HEK293 (cell line): Measurements from ENCODE around the gene KCTD10.

ENCODE experiments used
- CTCF ChIA-PET: fragments of 350-600 bp; formaldehyde crosslinking; extraction: SDS; loops from one replicate; lab custom pipeline; 2021; ENCODE audit warnings: antibody characterized with exemption; lab: Yijun Ruan, JAX
- POLR2A ChIA-PET: fragments of 300-600 bp; formaldehyde crosslinking; extraction: SDS; loops from one replicate; lab custom pipeline; 2020; ENCODE audit warnings: antibody characterized with exemption, inconsistent platforms; lab: Yijun Ruan, JAX
- H3K27ac ChIP-seq: fragments of 200-500 bp; sonication (Bioruptor generic); 2 replicates; pipeline ENCODE4 v1.5.1; 2014; ENCODE audit warnings: low read depth, low read length, control low read depth, inconsistent platforms; ENCODE audit errors: extremely low read depth
- H3K36me3 ChIP-seq, 2 experiments: fragments of 200-500 bp in 1 of 2; sonication (Bioruptor generic) in 1 of 2; 1 replicate in 1 of 2; 2 replicates in 1 of 2; pipeline ENCODE4 v1.5.1; 2014 to 2017; ENCODE audit warnings: inconsistent platforms in 2 of 2, low read length in 2 of 2; ENCODE audit not compliant: control insufficient read depth in 2 of 2, insufficient read depth in 1 of 2
- H3K4me1 ChIP-seq: fragments of 200-500 bp; sonication (Bioruptor generic); 2 replicates; pipeline ENCODE4 v1.5.1; 2014; ENCODE audit warnings: mild to moderate bottlenecking, low read length, inconsistent platforms; ENCODE audit not compliant: control insufficient read depth, insufficient read depth
- H3K4me3 ChIP-seq: 2 replicates; pipeline ENCODE4 v1.5.1; 2011; ENCODE audit warnings: low read depth, mild to moderate bottlenecking, control low read depth, low read length, moderate library complexity
- H3K9me3 ChIP-seq: fragments of 200-500 bp; sonication (Bioruptor generic); 2 replicates; pipeline ENCODE4 v1.5.1; 2014; ENCODE audit warnings: low read depth, low read length, inconsistent platforms; ENCODE audit not compliant: control insufficient read depth, insufficient read depth
- KLF1 ChIP-seq: fragments of 450-650 bp; formaldehyde crosslinking; IDR thresholded peaks from 2 replicates; pipeline ENCODE4 v1.5.1; 2016; ENCODE audit warnings: missing biosample characterization, missing genetic modification characterization
- KLF10 ChIP-seq: fragments of 450-650 bp; IDR thresholded peaks from 2 replicates; pipeline ENCODE4 v1.5.1; 2018; ENCODE audit warnings: missing biosample characterization, mild to moderate bottlenecking, missing genetic modification characterization
- KLF9 ChIP-seq: fragments of 450-650 bp; formaldehyde crosslinking; IDR thresholded peaks from 2 replicates; pipeline ENCODE4 v1.5.1; 2016; ENCODE audit warnings: missing biosample characterization, missing genetic modification characterization, low read depth
- MZF1 ChIP-seq: fragments of 450-650 bp; formaldehyde crosslinking; IDR thresholded peaks from 2 replicates; pipeline ENCODE4 v1.5.1; 2017; ENCODE audit warnings: missing biosample characterization, missing genetic modification characterization, borderline replicate concordance
- SETDB1 ChIP-seq: IDR thresholded peaks from one replicate; pipeline ENCODE4 v1.6.1; 2017; ENCODE audit warnings: mild to moderate bottlenecking, low read length, moderate library complexity, mixed read lengths; ENCODE audit not compliant: insufficient read length
- ZBTB1 ChIP-seq: fragments of 450-650 bp; formaldehyde crosslinking; IDR thresholded peaks from 2 replicates; pipeline ENCODE4 v1.5.1; 2016; ENCODE audit warnings: missing biosample characterization, missing genetic modification characterization
- ZBTB21 ChIP-seq: fragments of 450-650 bp; formaldehyde crosslinking; IDR thresholded peaks from 2 replicates; pipeline ENCODE4 v1.5.1; 2017; ENCODE audit warnings: missing biosample characterization, missing genetic modification characterization
- ZEB2 ChIP-seq: fragments of 450-650 bp; formaldehyde crosslinking; IDR thresholded peaks from 2 replicates; pipeline ENCODE4 v1.5.1; 2016; ENCODE audit warnings: missing biosample characterization, missing genetic modification characterization
- ZNF114 ChIP-seq: fragments of 450-650 bp; formaldehyde crosslinking; IDR thresholded peaks from 2 replicates; pipeline ENCODE4 v1.5.0; 2017; ENCODE audit warnings: missing biosample characterization, missing genetic modification characterization
- ZNF274 ChIP-seq, 2 experiments: fragments of 200-500 bp in 1 of 2; fragments of 450-650 bp in 1 of 2; sonication (Bioruptor generic) in 1 of 2; formaldehyde crosslinking in 1 of 2; IDR thresholded peaks; 2 replicates each; pipeline versions ENCODE4 v1.5.1 to v1.6.1; 2014 to 2016; ENCODE audit warnings: borderline replicate concordance in 1 of 2, inconsistent platforms in 1 of 2, low read length in 1 of 2, missing biosample characterization in 1 of 2, missing genetic modification characterization in 1 of 2
- ZNF404 ChIP-seq: fragments of 450-650 bp; formaldehyde crosslinking; IDR thresholded peaks from 2 replicates; pipeline ENCODE4 v1.5.1; 2017; ENCODE audit warnings: missing biosample characterization, missing genetic modification characterization
- ZNF416 ChIP-seq: fragments of 450-650 bp; formaldehyde crosslinking; IDR thresholded peaks from 2 replicates; pipeline ENCODE4 v1.5.1; 2016; ENCODE audit warnings: missing biosample characterization, missing genetic modification characterization
- ZNF561 ChIP-seq: fragments of 450-650 bp; IDR thresholded peaks from 2 replicates; pipeline ENCODE4 v1.5.1; 2018; ENCODE audit warnings: missing biosample characterization, missing genetic modification characterization, borderline replicate concordance
- ZNF624 ChIP-seq: fragments of 450-650 bp; formaldehyde crosslinking; IDR thresholded peaks from 2 replicates; pipeline ENCODE4 v1.5.1; 2017; ENCODE audit warnings: missing biosample characterization, missing genetic modification characterization
- ZNF629 ChIP-seq: fragments of 450-650 bp; formaldehyde crosslinking; IDR thresholded peaks from 2 replicates; pipeline ENCODE4 v1.5.1; 2017; ENCODE audit warnings: missing biosample characterization, missing genetic modification characterization
- ZNF664 ChIP-seq: fragments of 450-650 bp; formaldehyde crosslinking; IDR thresholded peaks from 2 replicates; pipeline ENCODE4 v1.5.1; 2016; ENCODE audit warnings: missing biosample characterization, missing genetic modification characterization
- ZNF768 ChIP-seq: fragments of 450-650 bp; formaldehyde crosslinking; IDR thresholded peaks from 2 replicates; pipeline ENCODE4 v1.5.1; 2018; ENCODE audit warnings: missing biosample characterization, mild to moderate bottlenecking, missing genetic modification characterization
- TF ChIP-seq, protein P1 (sequence below): fragments of 450-650 bp; formaldehyde crosslinking; IDR thresholded peaks from 2 replicates; pipeline ENCODE4; 2016; ENCODE audit warnings: missing biosample characterization, missing genetic modification characterization
- TF ChIP-seq, protein P2 (sequence below): fragments of 450-650 bp; formaldehyde crosslinking; IDR thresholded peaks from 2 replicates; pipeline ENCODE4 v1.5.1; 2016; ENCODE audit warnings: missing biosample characterization, missing genetic modification characterization
- TF ChIP-seq, protein P3 (sequence below): fragments of 450-650 bp; formaldehyde crosslinking; conservative IDR thresholded peaks from 2 replicates; pipeline ENCODE4 v1.5.1; 2016; ENCODE audit warnings: low read depth, missing biosample characterization, missing genetic modification characterization

The KCTD10 gene

DNA sequence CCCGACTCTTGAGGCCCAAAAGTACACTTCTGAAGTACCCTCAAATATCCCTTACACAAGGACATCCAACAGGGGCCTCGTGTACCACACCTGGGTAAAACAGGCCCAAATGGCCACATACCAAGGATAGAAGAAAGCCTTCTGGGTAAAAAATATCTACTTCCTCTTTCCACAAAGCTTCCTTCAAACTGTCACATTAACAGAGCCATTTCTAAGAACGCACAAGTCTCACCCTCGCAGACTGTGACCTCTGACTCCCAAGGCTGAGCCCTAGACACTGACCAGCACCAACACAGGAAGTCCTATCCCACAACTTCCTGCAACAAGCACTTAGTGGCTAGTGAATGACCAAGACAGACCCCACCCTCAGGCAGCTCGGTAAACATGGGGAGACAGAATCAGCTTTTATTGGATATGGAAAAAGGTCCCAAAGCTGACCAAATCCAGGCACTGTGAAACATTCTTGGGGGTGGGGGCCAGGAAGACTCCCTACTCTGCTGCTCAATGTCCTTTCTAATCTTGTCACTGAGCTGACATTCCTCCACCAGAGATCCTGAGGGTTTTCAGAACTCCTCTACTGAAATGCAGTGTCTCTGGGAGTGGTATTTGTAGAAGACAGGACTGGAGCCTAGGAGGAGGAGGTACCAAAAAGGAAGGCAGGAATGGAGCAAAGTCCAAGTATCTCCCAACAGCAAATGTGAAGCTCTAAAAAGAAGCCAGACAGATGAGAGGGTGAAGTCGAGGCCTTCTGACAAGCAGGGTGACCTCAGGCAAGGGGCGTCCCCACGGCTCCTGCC, 15.9 kb downstream of the KCTD10 start:
- no peak for TF ChIP-seq ZBTB21 (tag by site-specific recombination)
- no peak for TF ChIP-seq ZBTB1 (tag by site-specific recombination)
- no peak for TF ChIP-seq KLF10 (tag by site-specific recombination)
- no peak for TF ChIP-seq ZNF664 (tag by site-specific recombination)
- no peak for TF ChIP-seq ZNF624 (tag by site-specific recombination)
- TF ChIP-seq KLF1 (tag by site-specific recombination), result no peak
- no peak for TF ChIP-seq ZNF629 (tag by site-specific recombination)
- TF ChIP-seq ZNF274 (IDR thresholded peaks at IDR 0.05; ENCODE audit: low read length), result no peak
- no peak for TF ChIP-seq ZNF274 (tag by site-specific recombination; IDR thresholded peaks at IDR 0.05; ENCODE audit: borderline replicate concordance)
- TF ChIP-seq ZNF768, result no peak
- TF ChIP-seq, protein P1, sequence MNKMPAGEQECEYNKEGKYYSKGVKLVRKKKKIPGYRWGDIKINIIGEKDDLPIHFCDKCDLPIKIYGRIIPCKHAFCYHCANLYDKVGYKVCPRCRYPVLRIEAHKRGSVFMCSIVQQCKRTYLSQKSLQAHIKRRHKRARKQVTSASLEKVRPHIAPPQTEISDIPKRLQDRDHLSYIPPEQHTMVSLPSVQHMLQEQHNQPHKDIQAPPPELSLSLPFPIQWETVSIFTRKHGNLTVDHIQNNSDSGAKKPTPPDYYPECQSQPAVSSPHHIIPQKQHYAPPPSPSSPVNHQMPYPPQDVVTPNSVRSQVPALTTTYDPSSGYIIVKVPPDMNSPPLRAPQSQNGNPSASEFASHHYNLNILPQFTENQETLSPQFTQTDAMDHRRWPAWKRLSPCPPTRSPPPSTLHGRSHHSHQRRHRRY (tag by site-specific recombination), result no peak
- TF ChIP-seq ZNF416 (tag by site-specific recombination), result no peak
- TF ChIP-seq ZNF114 (tag by site-specific recombination), result no peak
- no peak for TF ChIP-seq ZNF561 (tag by site-specific recombination)
- no peak for TF ChIP-seq SETDB1
- TF ChIP-seq ZNF404, result no peak
- no peak for TF ChIP-seq MZF1 (tag by site-specific recombination)
- TF ChIP-seq, protein P2, sequence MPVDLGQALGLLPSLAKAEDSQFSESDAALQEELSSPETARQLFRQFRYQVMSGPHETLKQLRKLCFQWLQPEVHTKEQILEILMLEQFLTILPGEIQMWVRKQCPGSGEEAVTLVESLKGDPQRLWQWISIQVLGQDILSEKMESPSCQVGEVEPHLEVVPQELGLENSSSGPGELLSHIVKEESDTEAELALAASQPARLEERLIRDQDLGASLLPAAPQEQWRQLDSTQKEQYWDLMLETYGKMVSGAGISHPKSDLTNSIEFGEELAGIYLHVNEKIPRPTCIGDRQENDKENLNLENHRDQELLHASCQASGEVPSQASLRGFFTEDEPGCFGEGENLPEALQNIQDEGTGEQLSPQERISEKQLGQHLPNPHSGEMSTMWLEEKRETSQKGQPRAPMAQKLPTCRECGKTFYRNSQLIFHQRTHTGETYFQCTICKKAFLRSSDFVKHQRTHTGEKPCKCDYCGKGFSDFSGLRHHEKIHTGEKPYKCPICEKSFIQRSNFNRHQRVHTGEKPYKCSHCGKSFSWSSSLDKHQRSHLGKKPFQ (tag by site-specific recombination), result no peak
- TF ChIP-seq ZEB2 (tag by site-specific recombination), result no peak
- no peak for TF ChIP-seq KLF9
- TF ChIP-seq, protein P3, sequence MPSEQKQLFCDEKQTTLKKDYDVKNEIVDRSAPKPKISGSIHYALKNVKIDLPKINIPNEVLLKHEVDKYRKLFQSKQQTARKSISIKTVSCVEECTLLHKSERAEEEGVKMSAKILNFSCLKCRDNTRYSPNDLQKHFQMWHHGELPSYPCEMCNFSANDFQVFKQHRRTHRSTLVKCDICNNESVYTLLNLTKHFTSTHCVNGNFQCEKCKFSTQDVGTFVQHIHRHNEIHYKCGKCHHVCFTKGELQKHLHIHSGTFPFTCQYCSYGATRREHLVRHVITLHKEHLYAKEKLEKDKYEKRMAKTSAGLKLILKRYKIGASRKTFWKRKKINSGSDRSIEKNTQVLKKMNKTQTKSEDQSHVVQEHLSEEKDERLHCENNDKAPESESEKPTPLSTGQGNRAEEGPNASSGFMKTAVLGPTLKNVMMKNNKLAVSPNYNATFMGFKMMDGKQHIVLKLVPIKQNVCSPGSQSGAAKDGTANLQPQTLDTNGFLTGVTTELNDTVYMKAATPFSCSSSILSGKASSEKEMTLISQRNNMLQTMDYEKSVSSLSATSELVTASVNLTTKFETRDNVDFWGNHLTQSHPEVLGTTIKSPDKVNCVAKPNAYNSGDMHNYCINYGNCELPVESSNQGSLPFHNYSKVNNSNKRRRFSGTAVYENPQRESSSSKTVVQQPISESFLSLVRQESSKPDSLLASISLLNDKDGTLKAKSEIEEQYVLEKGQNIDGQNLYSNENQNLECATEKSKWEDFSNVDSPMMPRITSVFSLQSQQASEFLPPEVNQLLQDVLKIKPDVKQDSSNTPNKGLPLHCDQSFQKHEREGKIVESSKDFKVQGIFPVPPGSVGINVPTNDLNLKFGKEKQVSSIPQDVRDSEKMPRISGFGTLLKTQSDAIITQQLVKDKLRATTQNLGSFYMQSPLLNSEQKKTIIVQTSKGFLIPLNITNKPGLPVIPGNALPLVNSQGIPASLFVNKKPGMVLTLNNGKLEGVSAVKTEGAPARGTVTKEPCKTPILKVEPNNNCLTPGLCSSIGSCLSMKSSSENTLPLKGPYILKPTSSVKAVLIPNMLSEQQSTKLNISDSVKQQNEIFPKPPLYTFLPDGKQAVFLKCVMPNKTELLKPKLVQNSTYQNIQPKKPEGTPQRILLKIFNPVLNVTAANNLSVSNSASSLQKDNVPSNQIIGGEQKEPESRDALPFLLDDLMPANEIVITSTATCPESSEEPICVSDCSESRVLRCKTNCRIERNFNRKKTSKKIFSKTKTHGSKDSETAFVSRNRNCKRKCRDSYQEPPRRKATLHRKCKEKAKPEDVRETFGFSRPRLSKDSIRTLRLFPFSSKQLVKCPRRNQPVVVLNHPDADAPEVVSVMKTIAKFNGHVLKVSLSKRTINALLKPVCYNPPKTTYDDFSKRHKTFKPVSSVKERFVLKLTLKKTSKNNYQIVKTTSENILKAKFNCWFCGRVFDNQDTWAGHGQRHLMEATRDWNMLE, result no peak
- TF ChIP-seq, all 188 proteins: peak for 0
- ChIA-PET CTCF (interaction anchor here (0.5 to 5.3 kb wide), 3 partner anchors 27 to 970 kb away, joined by 5 to 27 read pairs (median 7); no protein-coding TSS in a partner anchor), POLR2A (interaction anchor here (0.6 to 4.2 kb wide), 3 partner anchors 16 to 305 kb away, joined by 3 to 17 read pairs (median 5); partner anchors contain the start of genes KCTD10 and UBE3B)
- no peak overlapping the region for H3K4me3 ChIP-seq
- no peak overlapping the region for H3K27ac ChIP-seq
- H3K9me3 ChIP-seq, result no peaks in the 10 kb centered on the region
- peaks cover 6 to 47% of the 10 kb centered on the region in 2 experiments; a peak in 2 of 3 replicates for H3K36me3 ChIP-seq
- H3K4me1 ChIP-seq, result peaks cover 19% of the 10 kb centered on the region
